Fibroblast of lung (primary cell): ENCODE measurements around the gene TAF1C.

Experiments used
- EZH2 ChIP-seq: IDR thresholded peaks from 2 replicates; pipeline ENCODE4 v1.5.1; 2012; ENCODE audit warnings: low read length, control low read depth, mild to moderate bottlenecking; ENCODE audit errors: missing control alignments
- TF ChIP-seq, protein P1 (sequence below), 2 donors: IDR thresholded peaks in 1 of 2; conservative IDR thresholded peaks in 1 of 2; 1 replicate in 1 of 2; 2 replicates in 1 of 2; pipeline ENCODE4 v1.5.1; 2011 to 2012; ENCODE audit warnings: low read length in 2 of 2, control low read depth in 1 of 2, inconsistent platforms in 1 of 2, low read depth in 1 of 2, mild to moderate bottlenecking in 1 of 2

DNA sequence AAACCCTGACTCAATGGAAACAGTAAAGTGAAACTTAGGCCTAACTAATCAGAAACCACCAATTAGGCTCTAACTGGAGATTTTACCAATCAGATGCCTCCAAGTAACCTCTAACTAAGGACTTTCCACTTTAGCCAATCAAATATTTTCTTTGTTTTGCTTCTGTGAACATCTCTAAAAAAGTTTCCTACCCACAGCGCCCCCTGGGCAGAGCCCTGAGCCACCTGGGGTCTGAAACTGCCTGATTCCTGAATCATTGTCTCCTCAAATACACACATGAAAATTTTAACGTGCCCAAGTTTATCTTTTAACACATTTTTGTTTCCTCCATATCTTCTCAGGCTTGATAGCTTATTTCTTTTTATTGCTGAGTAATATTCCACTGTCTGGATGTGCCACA, 23.1 kb upstream of the TAF1C start:
- TF ChIP-seq EZH2 = no peak
- TF ChIP-seq, protein P1, sequence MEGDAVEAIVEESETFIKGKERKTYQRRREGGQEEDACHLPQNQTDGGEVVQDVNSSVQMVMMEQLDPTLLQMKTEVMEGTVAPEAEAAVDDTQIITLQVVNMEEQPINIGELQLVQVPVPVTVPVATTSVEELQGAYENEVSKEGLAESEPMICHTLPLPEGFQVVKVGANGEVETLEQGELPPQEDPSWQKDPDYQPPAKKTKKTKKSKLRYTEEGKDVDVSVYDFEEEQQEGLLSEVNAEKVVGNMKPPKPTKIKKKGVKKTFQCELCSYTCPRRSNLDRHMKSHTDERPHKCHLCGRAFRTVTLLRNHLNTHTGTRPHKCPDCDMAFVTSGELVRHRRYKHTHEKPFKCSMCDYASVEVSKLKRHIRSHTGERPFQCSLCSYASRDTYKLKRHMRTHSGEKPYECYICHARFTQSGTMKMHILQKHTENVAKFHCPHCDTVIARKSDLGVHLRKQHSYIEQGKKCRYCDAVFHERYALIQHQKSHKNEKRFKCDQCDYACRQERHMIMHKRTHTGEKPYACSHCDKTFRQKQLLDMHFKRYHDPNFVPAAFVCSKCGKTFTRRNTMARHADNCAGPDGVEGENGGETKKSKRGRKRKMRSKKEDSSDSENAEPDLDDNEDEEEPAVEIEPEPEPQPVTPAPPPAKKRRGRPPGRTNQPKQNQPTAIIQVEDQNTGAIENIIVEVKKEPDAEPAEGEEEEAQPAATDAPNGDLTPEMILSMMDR (conservative IDR thresholded peaks at IDR 0.05 in 1 of 2, IDR thresholded peaks at IDR 0.05 in 1 of 2; ENCODE audit: low read depth in 1 of 2, low read length in 2 of 2) = no peak
